GM21576 (cell line): ENCODE results near the gene CALD1.

Experiments
- ATAC-seq: cut with Tn5 transposase; IDR thresholded peaks from one replicate; pipeline ENCODE4 v1.9.1; 2021; ENCODE audit warnings: mild to moderate bottlenecking, moderate library complexity; ENCODE audit not compliant: unreplicated experiment

The CALD1 gene

DNA sequence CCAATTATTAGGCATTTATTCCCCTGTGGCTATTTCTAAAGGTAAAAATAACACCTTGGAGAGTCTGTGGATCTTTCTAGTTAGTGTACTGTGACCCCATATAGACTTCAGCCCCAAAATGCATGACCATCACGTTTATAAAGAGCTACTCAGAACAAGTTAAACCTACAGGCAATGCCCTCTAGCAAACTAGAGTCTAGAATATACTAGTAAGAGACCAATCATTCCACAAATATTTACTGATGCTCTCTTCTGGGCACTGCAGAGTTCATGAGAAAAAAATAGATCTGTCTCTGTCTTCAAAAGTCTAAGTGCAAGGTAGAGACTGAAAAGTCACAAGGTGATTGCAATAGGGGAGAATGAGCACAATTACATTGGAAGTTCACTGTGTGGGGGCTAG is 20.5 kb upstream of the CALD1 start:
- ATAC-seq, result no peak

GRCh38 chr7:134761266-134761665 is 18.2 kb upstream of the CALD1 start:
- ATAC-seq, result no peak

DNA sequence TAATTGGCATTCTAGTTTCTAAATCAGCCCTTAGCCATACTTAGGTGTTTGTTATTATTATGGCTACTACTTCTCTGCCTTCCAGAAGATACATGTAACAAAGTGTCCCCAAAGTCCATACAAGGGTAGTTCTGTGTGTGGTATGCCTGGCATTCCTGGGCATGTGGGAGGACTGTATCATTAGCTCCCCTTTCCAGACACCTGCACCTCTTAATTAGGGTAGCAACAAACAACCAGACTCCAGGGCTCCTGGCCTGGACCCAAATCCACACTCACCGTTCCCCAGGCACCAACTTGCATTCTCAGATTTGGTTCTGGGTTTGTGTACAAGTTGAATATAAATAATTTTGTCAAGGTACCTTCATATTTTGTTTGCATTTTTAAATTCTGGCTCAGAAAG is 15.5 kb upstream of the CALD1 start:
- no peak for ATAC-seq

DNA sequence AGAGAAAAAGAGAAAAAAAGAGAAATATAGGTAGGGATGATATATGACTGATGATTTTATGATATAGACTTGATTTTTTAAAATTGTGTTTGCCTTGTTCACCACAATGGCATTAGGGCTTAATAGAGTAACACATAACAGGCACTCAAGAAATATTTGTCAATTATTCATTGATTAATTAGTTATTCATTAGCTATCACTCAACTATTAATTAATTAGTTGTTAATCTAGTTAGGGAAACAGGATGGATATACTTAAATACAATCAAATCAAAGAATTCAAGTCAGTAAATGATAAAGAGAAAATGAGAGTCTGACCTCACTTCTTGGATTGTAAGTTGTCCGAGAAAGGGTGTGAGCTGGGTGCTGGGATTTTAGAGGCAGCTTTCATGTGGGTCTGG is 15.1 kb upstream of the CALD1 start:
- no peak for ATAC-seq

- ATAC-seq, result peak; percentile 91
These were observed 12.5 kb upstream of the CALD1 start for GRCh38 chr7:134766779-134767519.

DNA sequence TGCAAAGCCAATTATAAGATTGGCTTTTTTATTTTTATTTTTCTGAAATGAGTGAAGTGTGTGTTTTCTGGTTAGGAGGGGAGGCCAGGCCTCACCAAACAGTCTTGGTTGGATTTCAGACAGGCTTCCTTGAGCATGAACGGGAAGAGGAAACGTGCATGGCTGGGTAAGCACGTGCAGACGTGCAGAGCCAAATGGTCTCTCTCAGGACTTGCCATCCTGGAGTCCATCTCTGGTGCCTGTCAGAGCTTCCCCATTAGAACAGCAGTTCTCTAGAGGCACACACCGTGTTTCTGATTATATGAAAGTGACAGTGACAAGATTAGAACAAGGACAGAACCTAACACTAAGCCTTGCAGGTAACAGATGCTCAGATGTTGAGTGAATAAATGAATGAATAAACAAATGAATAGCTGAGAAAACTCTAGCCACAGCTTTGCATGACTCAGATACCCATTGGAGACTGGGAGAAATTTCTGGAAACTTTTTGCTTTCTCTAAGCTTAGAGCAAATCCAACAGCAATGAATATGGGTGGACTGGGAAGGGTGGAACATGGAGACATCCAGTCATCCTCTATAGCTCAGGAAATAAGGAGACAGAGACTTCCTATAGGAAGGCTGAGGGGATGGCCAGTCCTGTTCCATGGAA is 11.8 kb upstream of the CALD1 start:
- ATAC-seq, result peak; percentile 41

- no peak for ATAC-seq
These were observed 11.2 kb upstream of the CALD1 start for GRCh38 chr7:134768243-134768642.

- ATAC-seq, result no peak
These were observed 8.8 kb upstream of the CALD1 start for GRCh38 chr7:134770676-134771075.

DNA sequence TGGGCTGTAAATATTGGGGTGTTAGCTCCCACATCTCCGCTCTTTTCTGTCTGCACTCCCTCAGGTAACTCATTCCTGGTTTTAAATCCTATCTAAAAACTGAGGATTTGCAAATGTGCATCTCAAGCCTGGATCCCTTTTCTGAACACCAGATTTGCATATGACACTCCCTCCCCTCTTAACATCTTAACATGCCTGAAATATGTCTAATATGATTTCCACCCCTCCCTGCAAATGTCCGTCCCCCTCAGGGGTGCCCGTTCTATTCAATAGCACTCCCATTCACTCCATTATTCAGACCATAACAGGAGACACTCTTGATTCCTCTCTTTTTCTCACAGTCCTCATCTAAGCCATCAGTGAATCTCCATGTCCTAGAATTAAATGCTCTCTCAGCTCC is 8.3 kb upstream of the CALD1 start:
- no peak for ATAC-seq

DNA sequence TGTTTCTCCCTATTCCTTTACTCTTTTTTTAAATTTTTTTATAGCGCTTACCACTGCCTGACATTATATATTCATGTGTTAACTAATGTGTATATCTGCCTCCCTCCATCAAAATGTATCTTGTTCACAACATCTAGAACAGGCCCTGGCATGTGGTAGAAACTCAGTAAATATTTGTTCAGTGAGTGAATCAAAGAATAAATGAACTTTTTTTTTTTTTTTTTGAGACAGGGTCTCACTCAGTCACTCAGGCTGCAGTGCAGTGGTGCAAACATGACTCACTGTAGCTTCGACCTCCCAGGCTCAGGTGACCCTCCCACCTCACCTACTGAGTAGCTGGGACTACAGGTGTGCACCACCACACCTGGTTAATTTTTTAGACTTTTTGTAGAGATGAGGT is 7.5 kb upstream of the CALD1 start:
- no peak for ATAC-seq

GRCh38 chr7:134772401-134772800 is 7.0 kb upstream of the CALD1 start:
- ATAC-seq, result no peak

DNA sequence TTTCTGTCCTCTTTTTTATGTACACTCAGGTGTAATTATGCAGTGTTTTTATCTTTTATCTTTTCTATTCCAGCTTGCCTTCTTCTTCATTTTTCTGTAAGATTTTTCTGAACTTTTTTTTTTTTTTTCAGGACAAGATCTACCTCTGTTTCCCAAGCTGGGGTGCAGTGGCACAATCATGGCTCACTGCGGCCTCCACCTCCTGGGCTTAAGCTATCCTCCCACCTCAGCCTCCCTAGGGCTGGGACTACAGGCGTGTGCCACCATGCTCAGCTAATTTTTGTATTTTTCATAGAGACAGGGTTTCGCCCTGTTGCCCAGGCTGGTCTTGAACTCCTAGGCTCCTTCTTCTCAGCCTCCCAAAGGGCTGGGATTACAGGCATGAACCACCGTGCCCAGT is 6.3 kb upstream of the CALD1 start:
- ATAC-seq, result no peak

- no peak for ATAC-seq
These were observed 5.3 kb upstream of the CALD1 start for GRCh38 chr7:134774119-134774518.

DNA sequence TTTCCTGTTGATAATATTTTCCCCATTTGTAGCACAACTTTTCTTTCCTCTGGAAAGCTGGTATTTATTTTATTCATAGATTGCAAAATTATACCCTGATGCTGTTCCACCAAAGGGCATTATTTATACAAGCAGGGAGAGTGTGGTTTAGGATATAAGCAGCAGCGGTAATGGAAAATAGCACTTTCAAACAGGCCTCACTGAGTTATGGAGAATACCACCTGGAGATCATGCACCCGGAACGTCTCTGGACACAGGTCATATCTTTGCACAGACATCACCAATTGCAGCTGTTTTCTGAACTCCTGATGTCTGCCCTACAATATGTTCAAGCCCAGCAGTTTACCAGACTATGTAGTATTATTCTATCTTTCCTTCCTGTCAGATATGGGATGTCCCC is 2.0 kb upstream of the CALD1 start:
- no peak for ATAC-seq

- ATAC-seq, result no peak
These were observed 1.4 kb upstream of the CALD1 start for GRCh38 chr7:134777908-134778580.

DNA sequence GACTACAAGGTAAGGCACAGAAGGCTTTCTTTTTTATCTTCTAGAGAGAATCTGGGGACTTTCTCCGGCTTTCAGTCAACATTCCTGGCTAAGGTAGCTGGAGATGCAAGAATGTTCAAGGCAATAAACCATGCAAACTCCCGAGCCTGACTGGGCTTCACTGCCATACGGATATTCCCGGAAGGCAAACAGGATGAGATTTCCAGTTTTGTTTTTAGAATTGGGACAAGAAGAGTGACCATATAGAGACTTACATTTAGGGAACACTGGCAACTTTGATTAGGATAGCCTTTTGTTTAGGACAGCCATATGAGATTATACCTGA is 269 bp downstream of the CALD1 start:
- ATAC-seq, result no peak

- no peak for ATAC-seq
These were observed 863 bp downstream of the CALD1 start for GRCh38 chr7:134780166-134780828.

DNA sequence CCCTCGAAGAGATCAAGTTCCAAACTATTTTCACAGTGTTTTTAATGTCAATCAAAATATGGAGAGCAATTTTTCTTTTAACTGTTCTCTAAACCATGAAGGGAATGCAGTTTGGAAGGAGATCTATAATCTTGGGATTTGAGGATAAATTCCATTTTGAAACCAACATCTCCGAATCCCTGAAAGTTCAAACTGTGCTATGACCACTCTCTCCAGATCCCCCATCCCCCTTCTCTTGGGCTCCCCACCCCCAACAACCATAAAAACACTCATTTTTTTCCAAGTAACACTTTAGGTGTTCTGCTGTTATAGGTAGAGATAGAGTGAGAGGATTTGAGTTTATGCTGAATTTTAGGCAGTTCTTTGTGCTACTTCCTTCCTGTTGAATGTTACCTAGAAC is 1.7 kb downstream of the CALD1 start:
- no peak for ATAC-seq

- ATAC-seq, result peak; percentile 75
These were observed 2.7 kb downstream of the CALD1 start for GRCh38 chr7:134782121-134782623.

DNA sequence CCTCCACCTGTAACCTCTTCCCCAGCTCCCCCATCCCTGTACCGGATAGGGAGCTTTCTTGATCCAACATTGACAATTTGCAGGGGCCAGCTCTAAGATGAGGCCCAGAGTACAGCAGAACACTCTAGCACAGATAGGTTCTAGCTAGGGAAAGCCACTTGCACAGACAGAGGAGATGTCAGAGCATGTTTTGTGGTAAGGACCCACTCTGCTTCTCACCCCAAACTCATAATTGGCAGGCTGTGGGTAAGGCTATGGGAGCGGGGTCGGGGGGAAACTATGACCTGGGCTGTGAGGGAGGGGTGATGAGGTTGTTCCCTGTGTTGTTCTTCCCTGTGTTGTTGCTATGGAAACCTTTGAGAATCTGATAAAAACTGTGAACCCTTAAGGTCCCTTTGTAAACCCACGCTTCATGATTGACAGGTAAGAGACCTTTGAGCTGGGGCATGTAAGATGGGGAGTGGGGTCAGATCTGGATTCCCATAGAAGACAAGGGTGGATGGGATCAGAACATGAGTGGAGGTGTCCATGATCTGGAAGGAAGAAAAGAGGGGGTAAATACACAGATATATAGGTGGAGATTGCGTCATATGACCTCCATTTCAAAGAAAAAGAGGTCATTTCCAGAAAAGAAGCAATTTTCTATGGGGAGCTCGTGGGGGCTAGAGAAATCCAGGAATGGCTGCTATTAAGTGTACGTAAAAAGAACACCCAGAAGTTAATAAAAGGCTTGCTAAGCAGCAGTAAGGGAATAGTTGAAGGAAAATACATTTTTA is 4.0 kb downstream of the CALD1 start:
- no peak for ATAC-seq
